GM12892 (cell line): ENCODE measurements around the gene DTWD2.
"Not testable (repeated sequence)": the region's sequence is repeated elsewhere in the genome, so short reads cannot be mapped to it uniquely, and the experiment has no call there.

Experiments
- POLR2A ChIP-seq: IDR thresholded peaks from 2 replicates; pipeline ENCODE4 v1.6.1; 2011; ENCODE audit warnings: low read depth, low read length, control low read depth
- POLR2AphosphoS5 ChIP-seq: IDR thresholded peaks from 2 replicates; pipeline ENCODE4 v1.6.1; 2011; ENCODE audit warnings: low read depth, low read length, control low read depth
- TAF1 ChIP-seq: IDR thresholded peaks from 2 replicates; pipeline ENCODE4 v1.6.1; 2011; ENCODE audit warnings: low read depth, mild to moderate bottlenecking, control low read depth, low read length, borderline replicate concordance

DNA sequence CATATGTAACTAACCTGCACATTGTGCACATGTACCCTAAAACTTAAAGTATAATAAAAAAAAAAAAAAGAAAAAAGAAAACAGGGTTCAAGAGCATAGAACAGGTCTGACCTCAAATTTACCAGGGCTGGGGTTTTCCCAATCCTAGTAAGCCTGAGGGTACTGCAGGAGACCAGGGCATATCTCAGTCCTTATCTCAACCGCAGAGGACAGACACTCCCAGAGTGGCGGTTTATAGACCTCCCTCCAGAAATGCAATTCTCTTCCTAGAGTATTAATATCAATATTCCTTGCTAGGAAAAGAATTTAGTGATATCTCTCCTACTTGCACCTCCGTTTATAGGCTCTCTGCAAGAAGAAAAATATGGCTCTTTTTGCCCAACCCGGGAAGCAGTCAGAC lies 136.6 kb downstream of the DTWD2 start:
- not testable (repeated sequence) for TF ChIP-seq POLR2A, POLR2AphosphoS5, TAF1
